SK-N-SH (cell line): ENCODE data around the gene NPIPA1. TPM values are rescaled to one million over a fixed set of nuclear protein-coding genes. Genes with fewer than 3 reads are reported as not detected.

Source experiments
- CTCF ChIA-PET: fragments of 300-600, 350-600 bp; formaldehyde crosslinking; extraction: SDS; loops from one replicate; lab custom pipeline; 2021; lab: Yijun Ruan, JAX
- POLR2A ChIA-PET: fragments of 350-600 bp; sonication (Branson Sonifier 250); formaldehyde crosslinking; extraction: SDS; loops from one replicate; lab custom pipeline; 2020; ENCODE audit warnings: antibody characterized with exemption, inconsistent platforms; lab: Yijun Ruan, JAX
- DNase-seq: peaks from one replicate; pipeline ENCODE4 v3.0.0; 2012
- H2AFZ ChIP-seq: fragments of 200-600 bp; sonication (generic); 2 replicates; pipeline ENCODE4 v1.8.1; 2016; ENCODE audit warnings: antibody characterized with exemption, mild to moderate bottlenecking, low read depth
- H3F3A ChIP-seq: fragments of 200-600 bp; sonication (generic); replicated peaks from 2 replicates; pipeline ENCODE3; 2016; ENCODE audit warnings: antibody characterized with exemption, mild to moderate bottlenecking; ENCODE audit not compliant: insufficient read depth
- H3K27ac ChIP-seq, 2 experiments: fragments of 200-500 bp in 1 of 2; fragments of 200-600 bp in 1 of 2; sonication (Bioruptor generic) in 1 of 2; sonication (generic), shearing (Covaris generic) in 1 of 2; 2 replicates each; pipeline versions ENCODE4 v1.5.1 to v1.6.1; 2014 to 2016; ENCODE audit warnings: low read depth in 2 of 2, inconsistent platforms in 1 of 2, low read length in 1 of 2, mild to moderate bottlenecking in 1 of 2, mixed read lengths in 1 of 2
- H3K27me3 ChIP-seq: fragments of 200-600 bp; sonication (generic), shearing (Covaris generic); 2 replicates; pipeline ENCODE4 v1.6.1; 2016; ENCODE audit warnings: mixed run types; ENCODE audit not compliant: insufficient read depth
- H3K36me3 ChIP-seq, 2 experiments: fragments of 200-500 bp in 1 of 2; fragments of 200-600 bp in 1 of 2; sonication (Bioruptor generic) in 1 of 2; sonication (generic) in 1 of 2; replicated peaks in 1 of 2; 2 replicates each; pipeline versions ENCODE3 to v1.5.1; 2014 to 2016; ENCODE audit warnings: low read length in 1 of 2, mild to moderate bottlenecking in 1 of 2; ENCODE audit not compliant: insufficient read depth in 2 of 2, control insufficient read depth in 1 of 2
- H3K4me1 ChIP-seq, 2 experiments: fragments of 200-500 bp in 1 of 2; fragments of 200-600 bp in 1 of 2; sonication (Bioruptor generic) in 1 of 2; sonication (generic), shearing (Covaris generic) in 1 of 2; 2 replicates each; pipeline versions ENCODE4 v1.5.1 to v1.6.1; 2014 to 2016; ENCODE audit warnings: low read depth in 1 of 2, low read length in 1 of 2, mixed run types in 1 of 2; ENCODE audit not compliant: insufficient read depth in 2 of 2, control insufficient read depth in 1 of 2
- H3K4me2 ChIP-seq: fragments of 200-600 bp; sonication (generic), shearing (Covaris generic); 2 replicates; pipeline ENCODE4 v1.6.1; 2017; ENCODE audit warnings: mixed run types
- H3K4me3 ChIP-seq, 2 experiments: fragments of 200-500 bp in 1 of 2; fragments of 200-600 bp in 1 of 2; sonication (Bioruptor generic) in 1 of 2; sonication (generic), shearing (Covaris generic) in 1 of 2; 2 replicates each; pipeline versions ENCODE4 v1.5.1 to v1.8.1; 2014 to 2016; ENCODE audit warnings: low read depth in 2 of 2, inconsistent platforms in 1 of 2, low read length in 1 of 2, mild to moderate bottlenecking in 1 of 2, mixed read lengths in 1 of 2, moderate library complexity in 1 of 2
- H3K79me2 ChIP-seq: fragments of 200-600 bp; sonication (generic); 2 replicates; pipeline ENCODE4 v1.8.1; 2017; ENCODE audit warnings: mild to moderate bottlenecking; ENCODE audit not compliant: insufficient read depth
- H3K9ac ChIP-seq: fragments of 200-600 bp; sonication (generic); 2 replicates; pipeline ENCODE4 v1.6.1; 2017; ENCODE audit warnings: mixed run types
- H3K9me2 ChIP-seq: fragments of 200-600 bp; sonication (generic); 2 replicates; pipeline ENCODE4 v1.6.1; 2017; ENCODE audit warnings: mixed run types
- H3K9me3 ChIP-seq: fragments of 200-600 bp; sonication (generic); 2 replicates; pipeline ENCODE4 v1.6.1; 2017; ENCODE audit warnings: mixed run types, mild to moderate bottlenecking, moderate library complexity
- H4K20me1 ChIP-seq: fragments of 200-600 bp; sonication (generic); 2 replicates; pipeline ENCODE4 v1.6.1; 2017; ENCODE audit warnings: mild to moderate bottlenecking, mixed run types; ENCODE audit not compliant: insufficient read depth
- CHD2 ChIP-seq: fragments of 150-350 bp; IDR thresholded peaks from 2 replicates; pipeline ENCODE4 v1.6.1; 2018; ENCODE audit warnings: low read length; ENCODE audit not compliant: partially characterized antibody
- ELF1 ChIP-seq: IDR thresholded peaks from 2 replicates; pipeline ENCODE4 v1.4.0; 2012
- EP300 ChIP-seq, 2 experiments: IDR thresholded peaks; 2 replicates each; pipeline versions ENCODE4 v1.4.0 to v1.6.1; 2012; ENCODE audit warnings: borderline replicate concordance in 1 of 2, low read depth in 1 of 2, low read length in 1 of 2
- EZH2phosphoT487 ChIP-seq: fragments of 200-600 bp; sonication (generic); IDR thresholded peaks from 2 replicates; pipeline ENCODE4 v1.6.1; 2017; ENCODE audit warnings: low read depth, mixed run types, mild to moderate bottlenecking, antibody characterized with exemption, moderate library complexity, borderline replicate concordance
- FOSL2 ChIP-seq: IDR thresholded peaks from 2 replicates; pipeline ENCODE4 v1.4.0; 2012; ENCODE audit warnings: low read depth, mild to moderate bottlenecking, moderate library complexity, borderline replicate concordance
- FOXM1 ChIP-seq: IDR thresholded peaks from 2 replicates; pipeline ENCODE4 v1.4.0; 2012; ENCODE audit warnings: low read depth, mild to moderate bottlenecking
- GABPA ChIP-seq: IDR thresholded peaks from 2 replicates; pipeline ENCODE4 v1.4.0; 2012; ENCODE audit warnings: low read depth, mild to moderate bottlenecking
- PBX3 ChIP-seq: IDR thresholded peaks from 2 replicates; pipeline ENCODE4; 2012
- POLR2AphosphoS5 ChIP-seq: IDR thresholded peaks from 2 replicates; pipeline ENCODE4 v1.6.1; 2012; ENCODE audit warnings: low read depth, low read length
- RAD21 ChIP-seq: IDR thresholded peaks from 2 replicates; pipeline ENCODE4 v1.6.1; 2012; ENCODE audit warnings: mild to moderate bottlenecking, low read length
- RCOR1 ChIP-seq: fragments of 150-350 bp; IDR thresholded peaks from 2 replicates; pipeline ENCODE4 v1.6.1; 2017; ENCODE audit warnings: antibody characterized with exemption, low read length
- REST ChIP-seq: IDR thresholded peaks from 2 replicates; pipeline ENCODE4 v1.6.1; 2012; ENCODE audit warnings: mild to moderate bottlenecking, low read depth, low read length, moderate library complexity
- RFX5 ChIP-seq: IDR thresholded peaks from 2 replicates; pipeline ENCODE4 v1.6.1; 2012; ENCODE audit warnings: mild to moderate bottlenecking, improper control_type of control experiment, low read length
- RXRA ChIP-seq: IDR thresholded peaks from 2 replicates; pipeline ENCODE4 v1.4.0; 2012; ENCODE audit warnings: low read depth, mild to moderate bottlenecking, borderline replicate concordance
- SIN3A ChIP-seq: IDR thresholded peaks from 2 replicates; pipeline ENCODE4 v1.6.1; 2012; ENCODE audit warnings: low read depth, mild to moderate bottlenecking, low read length, moderate library complexity, borderline replicate concordance
- TEAD4 ChIP-seq: IDR thresholded peaks from 2 replicates; pipeline ENCODE4 v1.4.0; 2012; ENCODE audit warnings: mild to moderate bottlenecking, borderline replicate concordance; ENCODE audit not compliant: insufficient read depth
- YY1 ChIP-seq: IDR thresholded peaks from 2 replicates; pipeline ENCODE4 v1.4.0; 2012; ENCODE audit warnings: low read depth, mild to moderate bottlenecking
- WGBS: methylation state at CpG from one replicate; pipeline ENCODE4 v1.1.6; 2017; ENCODE audit warnings: low lambda C conversion rate; 5-methylcytosine and 5-hydroxymethylcytosine counted together
- polyA plus RNA-seq, 3 experiments: library from polyadenylated mRNA; depleted of rRNA; stranded (reverse); fragments of >200 nt; gene quantifications; 2 replicates each; pipeline ENCODE4 v1.2.3, GENCODE V29; 2012
- TF ChIP-seq, protein P1 (sequence below): fragments of 150-350 bp; IDR thresholded peaks from 2 replicates; pipeline ENCODE4 v1.6.1; 2016; ENCODE audit warnings: mild to moderate bottlenecking, low read depth, low read length
- TF ChIP-seq, protein P2 (sequence below): IDR thresholded peaks from 2 replicates; pipeline ENCODE4 v1.4.0; 2012; ENCODE audit warnings: low read depth, borderline replicate concordance
- TF ChIP-seq, protein P3 (sequence below): fragments of 150-350 bp; IDR thresholded peaks from 2 replicates; pipeline ENCODE4 v1.6.1; 2017; ENCODE audit warnings: antibody characterized with exemption, low read length, low read depth, borderline replicate concordance

The NPIPA1 gene
- polyA plus RNA-seq, 1 of the 3 experiments (the other 2 are of a cell fraction): 66.7 TPM

GRCh38 chr16:14957576-14958322 is 20.5 kb downstream of the NPIPA1 start:
- no peak for DNase-seq
- Histone ChIP-seq H3K9me2 (no peaks in the 10 kb centered on the region), H3F3A (no peaks in the 10 kb centered on the region), H3K79me2 (no peaks in the 10 kb centered on the region), H3K27me3 (no peaks in the 10 kb centered on the region), H3K4me1 (no peaks in the 10 kb centered on the region)
- POLR2A ChIA-PET: no interaction called here
- no peak for TF ChIP-seq YY1
- TF ChIP-seq POLR2AphosphoS5: no peak
- TF ChIP-seq, protein P1, sequence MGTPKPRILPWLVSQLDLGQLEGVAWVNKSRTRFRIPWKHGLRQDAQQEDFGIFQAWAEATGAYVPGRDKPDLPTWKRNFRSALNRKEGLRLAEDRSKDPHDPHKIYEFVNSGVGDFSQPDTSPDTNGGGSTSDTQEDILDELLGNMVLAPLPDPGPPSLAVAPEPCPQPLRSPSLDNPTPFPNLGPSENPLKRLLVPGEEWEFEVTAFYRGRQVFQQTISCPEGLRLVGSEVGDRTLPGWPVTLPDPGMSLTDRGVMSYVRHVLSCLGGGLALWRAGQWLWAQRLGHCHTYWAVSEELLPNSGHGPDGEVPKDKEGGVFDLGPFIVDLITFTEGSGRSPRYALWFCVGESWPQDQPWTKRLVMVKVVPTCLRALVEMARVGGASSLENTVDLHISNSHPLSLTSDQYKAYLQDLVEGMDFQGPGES: no peak
- TF ChIP-seq ELF1: no peak
- TF ChIP-seq RFX5: no peak
- no peak for TF ChIP-seq FOXM1
- TF ChIP-seq EP300 (IDR thresholded peaks at IDR 0.05; ENCODE audit: borderline replicate concordance in 1 of 2, low read depth in 1 of 2, low read length in 1 of 2): no peak
- no peak for TF ChIP-seq GABPA
- TF ChIP-seq REST: no peak
- no peak for TF ChIP-seq PBX3
- no peak for TF ChIP-seq RXRA
- TF ChIP-seq EZH2phosphoT487: no peak
- TF ChIP-seq TEAD4: no peak
- TF ChIP-seq, protein P2, sequence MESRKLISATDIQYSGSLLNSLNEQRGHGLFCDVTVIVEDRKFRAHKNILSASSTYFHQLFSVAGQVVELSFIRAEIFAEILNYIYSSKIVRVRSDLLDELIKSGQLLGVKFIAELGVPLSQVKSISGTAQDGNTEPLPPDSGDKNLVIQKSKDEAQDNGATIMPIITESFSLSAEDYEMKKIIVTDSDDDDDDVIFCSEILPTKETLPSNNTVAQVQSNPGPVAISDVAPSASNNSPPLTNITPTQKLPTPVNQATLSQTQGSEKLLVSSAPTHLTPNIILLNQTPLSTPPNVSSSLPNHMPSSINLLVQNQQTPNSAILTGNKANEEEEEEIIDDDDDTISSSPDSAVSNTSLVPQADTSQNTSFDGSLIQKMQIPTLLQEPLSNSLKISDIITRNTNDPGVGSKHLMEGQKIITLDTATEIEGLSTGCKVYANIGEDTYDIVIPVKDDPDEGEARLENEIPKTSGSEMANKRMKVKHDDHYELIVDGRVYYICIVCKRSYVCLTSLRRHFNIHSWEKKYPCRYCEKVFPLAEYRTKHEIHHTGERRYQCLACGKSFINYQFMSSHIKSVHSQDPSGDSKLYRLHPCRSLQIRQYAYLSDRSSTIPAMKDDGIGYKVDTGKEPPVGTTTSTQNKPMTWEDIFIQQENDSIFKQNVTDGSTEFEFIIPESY: no peak
- TF ChIP-seq CHD2: no peak
- TF ChIP-seq RAD21: no peak
- TF ChIP-seq RCOR1: no peak
- no peak for TF ChIP-seq FOSL2
- TF ChIP-seq SIN3A: no peak
- TF ChIP-seq, protein P3, sequence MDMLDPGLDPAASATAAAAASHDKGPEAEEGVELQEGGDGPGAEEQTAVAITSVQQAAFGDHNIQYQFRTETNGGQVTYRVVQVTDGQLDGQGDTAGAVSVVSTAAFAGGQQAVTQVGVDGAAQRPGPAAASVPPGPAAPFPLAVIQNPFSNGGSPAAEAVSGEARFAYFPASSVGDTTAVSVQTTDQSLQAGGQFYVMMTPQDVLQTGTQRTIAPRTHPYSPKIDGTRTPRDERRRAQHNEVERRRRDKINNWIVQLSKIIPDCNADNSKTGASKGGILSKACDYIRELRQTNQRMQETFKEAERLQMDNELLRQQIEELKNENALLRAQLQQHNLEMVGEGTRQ: no peak
- TF ChIP-seq, all 33 proteins: peak for 0
- H3K27ac ChIP-seq: no peak overlapping the region
- H2AFZ ChIP-seq: no peak overlapping the region
- no peaks in the 10 kb centered on the region for H3K36me3 ChIP-seq
- no peaks in the 10 kb centered on the region for H3K9me3 ChIP-seq
- H3K4me3 ChIP-seq: no peak overlapping the region
- CTCF ChIA-PET: interaction anchor here (1.2 kb wide), 1 partner anchor 39 kb away, joined by 3 read pairs; no protein-coding TSS in a partner anchor
- H3K4me2 ChIP-seq: no peak overlapping the region
- H4K20me1 ChIP-seq: no peaks in the 10 kb centered on the region
- H3K9ac ChIP-seq: no peak overlapping the region
- WGBS: 94% methylated on average over 28 of the region's 28 CpGs
